OCI-LY1 (cell line): Measurements from ENCODE around the gene PDS5B.

Experiments
- CTCF ChIP-seq: fragments of 200-600 bp; sonication (generic), shearing (Covaris generic); IDR thresholded peaks from 2 replicates; pipeline ENCODE4 v1.5.1; 2017; ENCODE audit warnings: mild to moderate bottlenecking, antibody characterized with exemption, low read length, moderate library complexity, mixed read lengths
- EZH2 ChIP-seq: fragments of 200-600 bp; sonication (generic), shearing (Covaris generic); IDR thresholded peaks from 2 replicates; pipeline ENCODE4 v1.8.0; 2017; ENCODE audit warnings: borderline replicate concordance, mixed run types, mild to moderate bottlenecking, antibody characterized with exemption, low read length, moderate library complexity, mixed read lengths

GRCh38 chr13:32737679-32738078 lies 151.4 kb downstream of the PDS5B start:
- TF ChIP-seq CTCF (no peak), EZH2 (no peak)
